Cerebellar cortex (tissue), 1 donor: ENCODE data around the gene APOBEC4.
A peak's percentile ranks its signal among the peaks of the same experiment; 100 is the strongest.
"Not testable (repeated sequence)": the region's sequence is repeated elsewhere in the genome, so short reads cannot be mapped to it uniquely, and the experiment has no call there.

Experiments used
- DNase-seq: peaks from one replicate; pipeline ENCODE4 v3.0.0-alpha.2; 2015; ENCODE audit warnings: low spot score

APOBEC4 gene, protein sequence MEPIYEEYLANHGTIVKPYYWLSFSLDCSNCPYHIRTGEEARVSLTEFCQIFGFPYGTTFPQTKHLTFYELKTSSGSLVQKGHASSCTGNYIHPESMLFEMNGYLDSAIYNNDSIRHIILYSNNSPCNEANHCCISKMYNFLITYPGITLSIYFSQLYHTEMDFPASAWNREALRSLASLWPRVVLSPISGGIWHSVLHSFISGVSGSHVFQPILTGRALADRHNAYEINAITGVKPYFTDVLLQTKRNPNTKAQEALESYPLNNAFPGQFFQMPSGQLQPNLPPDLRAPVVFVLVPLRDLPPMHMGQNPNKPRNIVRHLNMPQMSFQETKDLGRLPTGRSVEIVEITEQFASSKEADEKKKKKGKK

DNA sequence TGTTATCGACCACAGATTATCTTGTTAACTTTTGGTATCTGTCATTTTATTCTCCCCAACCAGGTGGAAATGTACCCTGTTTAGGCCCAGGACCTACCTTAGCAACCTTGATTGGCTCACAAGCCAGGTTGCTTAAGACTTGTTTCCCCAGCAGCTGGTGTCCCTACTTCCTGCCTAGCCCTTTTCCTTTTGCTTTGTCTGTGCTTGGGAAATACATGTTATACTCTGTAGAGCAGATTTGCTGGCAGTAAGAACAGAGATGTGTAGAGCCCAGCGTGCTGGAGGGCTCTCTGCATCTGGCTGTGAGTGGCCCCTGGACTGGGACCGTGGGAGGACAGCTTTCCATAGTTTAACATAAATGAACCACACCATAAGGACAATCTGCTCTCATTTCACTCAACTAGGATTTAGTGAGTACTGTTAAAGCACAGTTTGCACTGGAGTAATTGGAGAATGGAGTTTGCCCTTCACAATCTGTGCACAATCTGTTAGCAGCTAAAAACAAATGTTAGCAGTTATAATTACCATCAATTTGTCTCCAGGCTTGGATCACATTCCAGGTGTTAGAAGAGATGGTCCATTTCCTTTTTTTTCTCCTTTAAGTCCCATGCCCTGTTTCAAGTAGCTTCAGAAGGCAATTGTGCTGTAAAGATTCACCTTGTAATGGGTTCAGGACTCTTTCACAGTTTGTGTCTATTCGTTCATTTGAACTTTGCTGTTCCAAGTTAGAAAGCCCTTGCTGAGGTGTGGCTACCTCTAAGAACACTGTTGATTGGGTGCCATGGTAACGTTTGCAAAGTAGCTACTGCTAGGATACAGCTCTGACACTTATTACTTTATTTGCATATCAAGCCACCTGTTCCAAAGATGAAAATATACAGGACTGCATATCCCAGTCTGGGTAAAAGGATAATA lies at the start of gene APOBEC4:
Gene APOBEC4, minus strand, starts transcription at position 770 of the 915 bp plus-strand sequence. CDS start 4,535 bp downstream, outside the sequence.
- peak; percentile 56 for DNase-seq

DNA sequence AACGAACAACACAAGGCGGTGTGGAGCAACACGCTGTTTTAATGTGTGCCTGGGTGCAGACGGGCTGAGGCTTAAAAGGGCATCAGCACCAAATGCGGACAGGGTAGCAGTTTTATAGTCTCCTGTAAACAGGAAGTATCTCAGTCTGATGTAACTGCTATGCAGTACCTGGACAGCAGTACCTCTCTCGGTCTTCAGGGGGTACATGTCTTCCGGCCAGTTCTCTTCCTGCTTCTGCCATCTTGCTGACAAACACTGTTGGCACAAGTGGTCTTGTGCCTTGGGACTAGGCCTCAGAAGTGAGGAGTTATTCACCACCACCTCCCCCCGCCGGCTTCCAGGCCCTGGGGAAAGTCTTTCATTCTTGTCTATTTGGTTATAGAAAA lies 49.7 kb upstream of the APOBEC4 start:
- DNase-seq = no peak

DNA sequence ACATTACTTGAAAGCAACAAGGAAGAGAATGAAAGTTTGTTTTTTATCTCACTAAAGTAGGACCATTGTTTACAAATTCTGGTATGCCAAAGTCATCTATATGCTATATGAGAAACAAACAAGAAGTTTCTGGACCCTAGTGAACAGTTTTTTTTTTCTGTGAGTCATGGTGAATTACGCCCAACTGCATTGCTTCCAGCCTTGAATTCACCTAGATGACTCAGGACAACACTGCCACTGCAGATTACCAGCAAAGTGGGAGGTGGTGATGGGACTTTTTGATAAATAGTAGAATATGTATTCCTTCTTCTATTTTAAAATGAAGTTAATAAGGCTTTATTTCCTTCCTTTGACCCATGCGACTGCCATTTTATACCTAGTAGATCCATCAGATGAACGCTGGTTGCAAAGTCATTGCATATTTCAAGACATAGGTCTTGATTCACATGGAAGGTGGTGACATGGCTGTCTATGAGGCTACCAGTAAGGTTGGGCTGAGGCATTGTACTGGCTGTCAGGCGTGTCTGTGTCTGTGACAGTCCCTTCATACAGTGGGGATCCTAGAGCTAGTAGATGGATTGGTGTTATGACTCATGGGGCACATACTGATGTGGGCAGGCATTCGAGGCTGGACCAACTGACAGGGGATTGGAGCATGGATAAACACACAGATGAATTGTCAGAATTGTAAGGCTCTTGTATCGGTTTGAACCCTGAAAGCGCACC lies 49.1 kb upstream of the APOBEC4 start:
- no peak for DNase-seq

DNA sequence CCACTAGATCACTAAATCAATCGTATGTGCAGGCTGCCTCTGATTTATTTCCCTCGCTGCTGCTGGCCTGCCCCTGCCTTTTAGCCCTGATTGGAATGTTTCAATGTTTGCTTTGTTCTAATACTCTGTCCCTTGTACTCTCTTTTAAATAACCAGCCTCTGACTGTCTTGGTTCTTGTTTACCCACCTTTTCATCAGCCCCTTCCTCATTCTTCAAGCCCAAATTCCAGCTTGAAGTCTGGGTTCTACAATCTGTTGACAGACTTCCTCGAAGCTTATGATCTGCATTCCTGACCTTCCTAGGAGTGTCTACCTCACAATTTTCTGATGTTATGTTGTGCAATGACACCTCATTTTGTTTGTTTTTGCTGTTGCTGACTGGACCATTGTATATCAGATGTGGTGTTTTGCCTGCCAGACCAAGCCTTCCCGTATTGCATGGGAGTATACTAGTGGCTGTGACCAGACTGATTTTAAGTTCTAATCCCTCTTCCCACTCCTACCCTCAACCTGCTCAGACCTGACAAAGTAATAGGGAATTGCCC lies 46.6 kb upstream of the APOBEC4 start:
- no peak for DNase-seq

DNA sequence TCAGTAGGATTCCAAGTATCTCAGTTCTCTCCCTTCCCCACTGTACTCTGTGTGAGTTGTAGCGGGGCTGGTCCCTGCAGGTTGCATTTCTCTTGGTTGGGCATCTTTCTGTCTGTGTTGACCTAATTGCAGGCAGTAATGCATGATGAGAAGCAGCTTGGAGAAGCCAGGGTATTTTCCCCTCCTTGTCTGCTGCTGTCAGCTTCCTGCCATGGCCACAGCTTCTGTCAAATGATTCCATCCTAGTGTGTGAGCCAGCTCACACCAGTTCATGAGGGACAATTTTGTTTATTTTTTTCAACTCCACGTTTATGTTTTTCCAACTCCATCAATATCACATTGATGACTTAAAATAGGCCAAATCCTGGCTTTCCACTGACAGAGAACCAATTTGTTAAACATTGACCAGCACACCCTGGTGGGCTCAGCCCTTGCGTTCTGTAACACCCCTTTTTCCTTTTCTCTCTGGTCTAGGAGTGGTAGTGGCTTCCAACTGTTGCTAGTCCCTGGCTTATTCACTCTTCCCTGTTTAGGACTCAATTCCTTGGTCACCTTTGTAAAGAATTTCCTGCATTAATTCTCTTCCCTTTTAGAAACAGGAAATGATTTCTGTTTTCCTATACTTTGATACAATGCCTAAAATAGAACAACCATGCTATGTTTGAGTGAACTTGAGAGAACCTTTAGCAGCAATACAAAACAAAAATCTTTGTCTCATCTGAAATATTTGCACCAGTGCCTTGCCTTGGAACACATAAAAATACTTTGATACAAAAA lies 44.9 kb upstream of the APOBEC4 start:
- peak; percentile 18 for DNase-seq

DNA sequence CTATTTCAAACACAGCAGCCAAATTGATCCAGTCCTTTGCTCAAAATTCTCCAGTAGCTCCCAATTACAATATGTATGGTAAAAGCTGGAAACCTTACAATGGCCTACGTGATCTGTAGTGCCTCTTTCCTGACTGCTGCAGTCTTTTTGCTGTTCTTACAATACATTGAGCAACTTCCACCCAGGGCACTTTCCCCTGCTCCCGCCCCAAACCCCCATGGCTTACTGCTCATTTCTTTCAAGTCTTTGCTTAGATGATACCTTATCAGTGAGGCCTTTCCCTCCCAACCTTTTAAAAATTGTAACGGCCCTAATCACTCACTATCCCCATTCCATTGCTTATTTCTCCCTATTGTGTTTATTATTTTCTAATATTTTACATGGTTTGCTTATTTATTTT lies 43.9 kb upstream of the APOBEC4 start:
- DNase-seq = no peak

DNA sequence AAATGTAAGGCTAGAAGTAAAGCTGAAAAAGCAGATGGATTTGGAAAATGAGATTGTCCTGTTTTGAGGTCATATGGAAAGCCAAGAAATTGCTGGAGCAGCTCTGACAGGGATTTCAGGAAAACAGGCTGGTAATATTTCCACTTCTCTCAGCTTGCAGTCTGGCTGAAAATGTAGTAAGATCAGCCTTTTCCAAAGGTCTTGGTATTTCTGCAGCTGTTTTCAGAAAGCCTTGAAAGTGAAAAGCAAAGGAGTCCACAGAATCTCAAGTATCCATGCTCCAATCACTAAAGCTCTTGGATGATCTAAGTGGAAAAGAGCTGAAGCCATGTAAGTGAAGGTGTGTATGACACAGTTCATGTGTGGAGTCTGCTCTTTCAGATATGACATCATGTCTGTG lies 41.6 kb upstream of the APOBEC4 start:
- peak; percentile 56 for DNase-seq

DNA sequence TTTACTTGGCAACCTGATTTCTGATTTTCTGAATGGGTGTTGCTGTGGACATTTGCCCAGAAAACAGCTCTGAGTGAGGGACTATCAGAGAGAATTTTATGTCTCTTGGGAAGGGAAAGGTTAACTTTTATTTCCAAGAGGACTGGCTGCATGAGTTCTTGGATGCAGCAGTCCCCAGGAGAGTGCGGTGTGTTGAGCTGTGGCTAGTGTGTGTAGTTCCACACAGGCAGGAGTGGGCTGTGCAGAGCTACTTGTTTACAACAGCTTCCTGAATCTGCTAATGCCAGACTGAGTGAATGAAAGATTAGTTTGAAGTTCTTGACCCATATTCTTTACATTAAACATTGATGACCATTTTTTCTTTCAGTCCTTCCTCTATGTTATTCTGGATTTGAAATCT lies 41.0 kb upstream of the APOBEC4 start:
- peak; percentile 54 for DNase-seq

DNA sequence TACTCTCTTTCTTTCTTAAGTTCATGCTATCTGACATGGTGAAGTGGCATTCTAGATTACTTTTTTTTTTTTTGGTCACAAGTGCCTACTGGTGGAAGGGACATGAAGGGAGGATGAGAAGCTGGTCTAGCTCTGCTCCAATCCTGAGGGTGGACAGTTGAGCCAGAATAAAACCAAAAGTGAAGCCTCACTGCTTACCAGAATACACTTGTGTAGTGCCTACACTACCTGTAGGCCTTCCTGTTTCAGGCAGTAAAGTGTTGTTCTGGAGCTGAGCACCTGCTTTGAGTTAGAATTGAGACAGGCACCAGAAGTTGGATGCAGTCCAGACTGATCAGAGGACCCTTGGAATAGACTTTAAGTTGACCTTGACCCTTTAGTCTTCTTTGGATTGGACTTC lies 40.4 kb upstream of the APOBEC4 start:
- DNase-seq = no peak

DNA sequence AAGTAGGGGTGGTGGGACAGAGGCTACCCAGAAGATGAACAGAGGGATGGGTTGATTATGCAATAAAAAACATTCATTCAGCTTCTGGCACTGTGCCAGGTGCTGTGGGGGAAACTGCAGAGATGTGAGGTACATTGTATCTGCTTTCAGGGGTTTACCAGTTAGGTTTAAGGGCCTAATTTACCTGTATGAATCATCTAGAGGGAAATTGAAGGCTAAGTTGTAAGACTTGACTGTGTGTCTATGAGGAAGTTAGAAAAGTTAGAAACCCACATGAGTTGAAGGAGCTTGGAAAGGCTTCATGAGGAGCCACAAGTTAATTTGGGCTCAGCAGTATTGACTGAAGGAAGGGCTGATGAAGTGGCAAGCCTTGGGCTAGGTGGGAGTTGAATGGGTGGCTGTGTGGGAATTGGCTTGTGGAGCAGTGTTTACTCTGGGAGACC lies 36.7 kb upstream of the APOBEC4 start:
- no peak for DNase-seq

DNA sequence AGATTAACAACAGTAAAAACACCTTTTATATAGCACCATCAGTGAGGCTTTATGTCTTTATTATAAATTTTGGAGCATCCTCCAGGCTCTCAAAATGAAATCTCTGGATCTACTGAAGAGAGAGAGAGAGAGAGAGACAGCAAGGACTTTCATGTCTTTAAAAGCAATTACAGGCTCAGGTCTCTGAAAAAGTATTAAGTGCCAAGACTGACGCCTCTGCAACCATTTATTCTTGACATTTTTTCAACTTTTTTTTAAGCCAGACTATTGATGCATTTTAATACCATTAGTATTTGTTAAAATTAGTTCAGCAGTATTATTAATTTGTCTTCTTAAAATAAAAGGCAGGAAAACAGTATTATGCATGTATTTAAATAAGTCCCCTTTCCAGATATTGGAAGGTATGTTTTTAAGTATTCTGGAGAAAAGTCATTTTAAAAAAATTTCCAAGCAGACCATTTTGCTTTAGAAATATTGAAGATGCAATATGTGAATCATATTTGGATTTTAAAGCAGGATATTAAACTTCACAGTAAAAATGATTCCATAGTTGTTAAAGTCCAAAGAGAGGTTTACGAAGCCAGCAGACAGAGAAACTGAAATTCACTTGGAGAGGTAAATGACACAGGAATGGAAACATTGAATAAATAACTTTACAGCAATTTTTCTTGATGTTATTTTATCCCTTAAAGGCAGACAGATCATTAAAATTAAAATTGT lies 35.4 kb upstream of the APOBEC4 start:
- no peak for DNase-seq

DNA sequence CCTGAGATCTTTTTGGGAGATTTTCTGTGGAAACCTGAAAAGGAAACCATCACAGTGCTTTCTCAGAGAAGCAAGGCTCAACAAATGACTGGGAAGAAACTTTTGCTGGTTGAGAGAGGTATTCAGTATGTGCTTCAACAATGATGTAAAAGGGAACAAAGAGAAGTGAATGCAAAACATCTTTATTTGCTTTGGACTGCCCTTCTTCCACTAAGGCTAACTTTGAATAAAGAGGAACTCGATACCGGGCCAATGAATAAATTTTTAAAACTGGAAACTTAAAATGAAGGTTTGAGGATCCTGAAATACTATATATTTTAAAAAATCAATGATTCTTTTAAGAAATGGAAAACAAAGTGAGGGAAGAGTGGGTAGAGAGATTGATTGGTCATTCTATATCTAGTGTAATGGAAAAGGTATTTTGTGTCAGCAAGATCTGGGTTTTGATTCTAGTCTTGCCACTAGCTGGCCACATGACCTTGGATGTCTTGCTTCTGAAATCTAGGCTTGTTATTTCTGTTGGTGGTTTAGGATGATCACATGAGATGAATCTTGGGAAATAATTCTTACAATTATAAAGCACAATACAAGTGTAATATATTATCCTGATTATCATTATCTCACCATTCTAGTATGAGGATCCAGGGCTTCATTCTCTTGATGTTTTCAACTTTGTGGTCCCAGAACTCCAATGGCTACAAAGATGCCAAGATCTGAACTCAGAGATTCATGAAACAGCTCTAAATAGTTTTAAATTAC lies 34.6 kb upstream of the APOBEC4 start:
- no peak for DNase-seq

DNA sequence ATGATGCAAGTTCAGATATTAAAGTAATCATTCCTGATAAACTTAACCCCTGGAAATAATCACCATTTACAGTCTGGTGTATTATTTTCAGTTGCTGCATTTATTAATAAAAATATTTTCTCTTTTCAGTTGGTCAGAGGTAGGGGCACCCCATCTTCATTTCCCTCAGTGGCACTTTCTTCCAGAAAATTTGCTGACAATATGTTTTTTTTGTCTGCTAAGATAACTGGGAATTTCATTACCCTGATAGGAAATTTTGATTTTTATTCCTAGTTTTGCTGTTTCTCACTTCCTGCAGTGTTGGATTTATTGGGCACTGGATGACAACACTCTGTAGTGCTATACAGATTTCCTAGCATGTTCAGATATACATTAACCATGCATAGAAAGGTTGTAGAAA lies 33.1 kb upstream of the APOBEC4 start:
- DNase-seq = no peak

DNA sequence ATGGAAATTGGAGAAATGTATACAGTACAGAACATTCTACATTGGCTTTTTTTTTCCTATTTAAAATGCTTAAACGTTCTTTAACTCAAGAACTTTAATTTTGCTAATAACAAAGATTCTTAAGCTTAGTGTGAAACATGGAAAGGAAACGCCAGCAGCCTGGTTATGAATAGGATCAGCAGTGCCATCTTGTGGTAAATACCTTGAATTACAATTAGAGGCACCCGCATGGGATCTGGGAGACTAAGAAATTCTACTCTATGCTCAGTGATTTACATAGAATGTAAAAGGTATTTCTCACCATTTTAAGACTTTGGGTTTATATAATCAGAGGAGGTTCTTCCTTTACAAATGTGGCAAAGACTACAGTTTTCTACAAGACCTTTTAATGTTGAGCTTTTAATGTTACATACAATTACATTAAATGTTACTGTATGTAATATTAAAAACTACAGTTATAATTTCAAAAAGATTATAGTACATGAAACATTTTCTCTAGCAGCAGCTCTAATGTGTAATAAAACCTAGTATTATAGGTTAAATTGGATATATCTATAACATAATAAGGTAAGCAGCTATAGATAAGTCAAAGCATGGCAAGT lies 32.1 kb upstream of the APOBEC4 start:
- DNase-seq = peak; percentile 42

DNA sequence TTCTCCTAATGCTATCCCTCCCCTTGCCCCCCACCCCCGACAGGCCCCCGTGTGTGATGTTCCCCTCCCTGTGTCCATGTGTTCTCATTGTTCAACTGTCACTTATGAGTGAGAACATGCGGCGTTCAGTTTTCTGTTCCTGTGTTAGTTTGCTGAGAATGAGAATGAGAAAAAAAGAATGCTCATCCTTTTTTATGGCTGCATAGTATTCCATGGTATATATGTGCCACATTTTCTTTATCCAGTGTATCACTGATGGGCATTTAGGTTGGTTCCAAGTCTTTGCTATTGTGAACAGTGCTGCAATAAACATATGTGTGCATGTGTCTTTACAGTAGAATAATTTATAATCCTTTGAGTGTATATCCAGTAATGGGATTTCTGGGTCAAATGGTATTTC lies 26.2 kb upstream of the APOBEC4 start:
- not testable (repeated sequence) for DNase-seq

DNA sequence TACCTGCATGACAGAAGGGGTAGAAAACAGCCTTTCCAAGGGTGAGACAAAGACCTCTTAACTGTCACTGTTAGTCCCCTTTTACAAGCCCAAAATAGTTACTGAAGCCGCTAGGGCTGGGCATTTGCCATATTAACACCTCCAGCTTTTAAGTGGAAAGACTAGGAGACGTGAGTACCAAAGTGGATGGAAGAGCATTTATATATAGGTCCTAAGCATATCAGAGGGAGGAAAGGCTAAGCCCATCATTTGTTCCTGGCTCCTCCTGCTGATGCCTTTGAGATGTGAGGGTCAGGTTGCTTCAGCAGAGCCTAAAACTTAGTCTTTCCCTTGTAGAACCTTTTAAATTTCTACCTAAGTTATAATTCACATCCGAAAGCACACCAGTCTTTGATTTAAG lies 25.7 kb upstream of the APOBEC4 start:
- DNase-seq = no peak

DNA sequence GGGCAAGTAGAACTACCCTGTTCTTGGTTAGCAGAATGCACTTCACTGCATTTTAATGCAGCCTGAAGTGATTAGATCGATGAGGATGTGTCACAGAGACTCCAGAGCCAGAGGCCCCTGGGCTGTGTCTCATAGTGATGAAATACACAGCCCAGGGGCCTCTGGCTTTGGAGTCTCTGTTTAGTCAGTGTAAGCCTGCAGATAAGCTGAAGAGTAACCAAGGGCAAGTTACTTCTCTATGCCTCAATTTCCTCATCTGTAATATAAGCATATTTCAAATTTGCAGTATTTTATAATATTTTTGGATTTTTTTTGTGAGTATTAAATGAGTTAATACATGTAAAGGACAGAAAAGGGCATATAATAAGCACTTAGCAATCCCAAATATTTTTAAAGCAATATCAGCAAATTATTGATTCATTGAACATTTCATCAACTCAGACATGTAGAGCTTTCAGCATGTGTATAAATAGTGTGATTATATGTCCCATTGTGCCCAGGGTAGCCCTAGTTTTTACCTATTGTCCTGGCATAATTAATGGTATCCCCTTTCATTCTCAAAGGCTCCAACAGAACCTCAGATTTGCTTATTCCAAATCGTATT lies 23.6 kb upstream of the APOBEC4 start:
- no peak for DNase-seq

DNA sequence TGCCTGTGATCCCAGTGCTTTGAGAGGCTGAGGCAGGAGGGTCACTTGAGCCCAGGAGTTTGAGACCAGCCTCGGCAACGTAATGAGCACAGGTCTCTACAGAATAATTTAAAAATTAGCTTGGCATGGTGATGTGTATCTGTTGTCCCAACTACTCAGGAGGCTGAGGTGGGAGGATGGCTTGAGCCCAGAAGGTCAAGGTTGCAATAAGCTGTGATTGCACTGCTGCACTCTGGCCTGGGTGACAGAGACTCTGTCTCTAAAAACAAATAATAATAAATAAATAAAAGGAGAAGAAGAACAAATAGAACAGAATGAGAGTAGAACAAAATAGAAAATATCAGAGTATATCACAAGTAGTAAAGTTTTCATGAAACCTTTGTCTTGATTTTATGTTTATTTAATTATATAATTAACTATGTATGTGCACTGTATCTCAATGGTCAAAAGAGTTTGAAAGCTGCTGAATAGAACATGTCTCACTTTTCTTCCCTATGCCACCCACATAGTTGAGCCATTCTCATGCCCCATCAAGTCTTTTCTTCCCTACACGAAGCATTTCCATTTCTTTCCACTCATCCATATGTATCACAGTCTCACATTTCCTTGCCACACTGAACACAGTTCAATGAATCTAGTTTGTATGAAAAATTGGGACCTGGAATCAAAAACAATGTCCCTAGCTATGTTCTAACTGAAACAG lies 22.9 kb upstream of the APOBEC4 start:
- DNase-seq = no peak
